Osteocyte (in vitro differentiated cells): ENCODE measurements around the gene STRAP. TPM values are rescaled to one million over a fixed set of nuclear protein-coding genes. Genes with fewer than 3 reads are reported as not detected.

Source experiments
- DNase-seq: peaks from one replicate; pipeline ENCODE4 v3.0.0; 2021; ENCODE audit warnings: mixed read lengths; ENCODE audit not compliant: unreplicated experiment; ENCODE audit errors: extremely low spot score
- H3K27ac Mint-ChIP-seq: one replicate; pipeline ENCODE4 v1.8.0; 2021; ENCODE audit warnings: mild to moderate bottlenecking, mixed read lengths; ENCODE audit not compliant: unreplicated experiment
- H3K27me3 Mint-ChIP-seq: one replicate; pipeline ENCODE4 v1.8.0; 2021; ENCODE audit warnings: mixed read lengths; ENCODE audit not compliant: unreplicated experiment
- H3K36me3 Mint-ChIP-seq: one replicate; pipeline ENCODE4 v1.8.0; 2021; ENCODE audit warnings: mixed read lengths; ENCODE audit not compliant: unreplicated experiment
- H3K4me1 Mint-ChIP-seq: one replicate; pipeline ENCODE4 v1.8.0; 2021; ENCODE audit warnings: mixed read lengths; ENCODE audit not compliant: unreplicated experiment
- H3K4me3 Mint-ChIP-seq: one replicate; pipeline ENCODE4 v1.8.0; 2021; ENCODE audit warnings: mild to moderate bottlenecking, moderate library complexity, mixed read lengths; ENCODE audit not compliant: unreplicated experiment
- H3K9me3 Mint-ChIP-seq: one replicate; pipeline ENCODE4 v1.8.0; 2021; ENCODE audit warnings: mixed read lengths; ENCODE audit not compliant: unreplicated experiment
- CTCF ChIP-seq: fragments of 200-600 bp; sonication (generic); IDR thresholded peaks from 2 replicates; pipeline ENCODE4 v1.5.0; 2021; ENCODE audit warnings: antibody characterized with exemption, mild to moderate bottlenecking, moderate library complexity
- total RNA-seq: library from RNA; stranded (reverse); gene quantifications from 2 replicates; pipeline ENCODE4 v1.2.1, GENCODE V29; 2021

STRAP gene
- total RNA-seq, 1 donor from 2014 or later = 136 TPM

GRCh38 chr12:15852383-15852782, 29.8 kb upstream of the STRAP start:
- DNase-seq = no peak

GRCh38 chr12:15853877-15854276, 28.3 kb upstream of the STRAP start:
- peak overlapping the region; percentile 20 for H3K27ac Mint-ChIP-seq
- H3K4me3 Mint-ChIP-seq = no peak overlapping the region
- H3K4me1 Mint-ChIP-seq = peaks cover 49% of the 10 kb centered on the region
- TF ChIP-seq CTCF = no peak
- no peaks in the 10 kb centered on the region for H3K27me3 Mint-ChIP-seq
- DNase-seq = no peak
- no peaks in the 10 kb centered on the region for H3K36me3 Mint-ChIP-seq
- H3K9me3 Mint-ChIP-seq = no peaks in the 10 kb centered on the region

More at GRCh38 chr12:15852383-15852782, 29.8 kb upstream of the STRAP start:
- no peaks in the 10 kb centered on the region for H3K27me3 Mint-ChIP-seq
- H3K27ac Mint-ChIP-seq = no peak overlapping the region
- no peaks in the 10 kb centered on the region for H3K36me3 Mint-ChIP-seq
- H3K4me3 Mint-ChIP-seq = no peak overlapping the region
- no peak for TF ChIP-seq CTCF
- no peaks in the 10 kb centered on the region for H3K9me3 Mint-ChIP-seq
- peaks cover 42% of the 10 kb centered on the region for H3K4me1 Mint-ChIP-seq

- no peak for DNase-seq
- Mint-ChIP-seq H3K4me1 (peaks cover 55% of the 10 kb centered on the region), H3K36me3 (no peaks in the 10 kb centered on the region), H3K4me3 (no peak overlapping the region), H3K9me3 (no peaks in the 10 kb centered on the region), H3K27ac (peak overlapping the region; percentile 92), H3K27me3 (no peaks in the 10 kb centered on the region)
- TF ChIP-seq CTCF = no peak
Measured at GRCh38 chr12:15854916-15855315, 27.3 kb upstream of the STRAP start.

- H3K36me3 Mint-ChIP-seq = no peaks in the 10 kb centered on the region
- no peak for DNase-seq
- peaks cover 55% of the 10 kb centered on the region for H3K4me1 Mint-ChIP-seq
- peak overlapping the region; percentile 43 for H3K4me3 Mint-ChIP-seq
- H3K9me3 Mint-ChIP-seq = no peaks in the 10 kb centered on the region
- H3K27me3 Mint-ChIP-seq = no peaks in the 10 kb centered on the region
- TF ChIP-seq CTCF = no peak
- H3K27ac Mint-ChIP-seq = peak overlapping the region; percentile 92
Measured at GRCh38 chr12:15855646-15856045, 26.5 kb upstream of the STRAP start.

GRCh38 chr12:15856097-15856982, 25.8 kb upstream of the STRAP start:
- H3K27me3 Mint-ChIP-seq = no peaks in the 10 kb centered on the region
- peak overlapping the region; percentile 43 for H3K4me3 Mint-ChIP-seq
- peak overlapping the region; percentile 92 for H3K27ac Mint-ChIP-seq

More at GRCh38 chr12:15856097-15856982, 25.8 kb upstream of the STRAP start:
- peak; percentile 88 for TF ChIP-seq CTCF
- Mint-ChIP-seq H3K4me1 (peaks cover 53% of the 10 kb centered on the region), H3K36me3 (no peaks in the 10 kb centered on the region), H3K9me3 (no peaks in the 10 kb centered on the region)
- DNase-seq = no peak
